B cell (primary cell): Measurements from ENCODE around the gene ZFP62. TPM values are rescaled to one million over a fixed set of nuclear protein-coding genes. Genes with fewer than 3 reads are reported as not detected.

Experiments
- ATAC-seq: fragments of 200-7000 bp; cut with Tn5 transposase; one replicate; pipeline ENCODE4 v1.10.0; 2021; ENCODE audit warnings: low read depth, mild to moderate bottlenecking, moderate number of reproducible peaks, moderate library complexity
- CTCF ChIA-PET: fragments of 350-600 bp; sonication (Branson Sonifier 250); formaldehyde crosslinking; loops from one replicate; lab custom pipeline; 2021; ENCODE audit warnings: antibody characterized with exemption, inconsistent platforms; lab: Charles Lee
- POLR2A ChIA-PET: fragments of 350-600 bp; sonication (Branson Sonifier 250); formaldehyde crosslinking; loops from one replicate; lab custom pipeline; 2021; ENCODE audit warnings: antibody characterized with exemption; lab: Charles Lee
- DNase-seq: peaks from one replicate; pipeline ENCODE4 v3.0.0; 2013
- H2AFZ ChIP-seq: 2 replicates; pipeline ENCODE4 v1.6.1; 2012; ENCODE audit warnings: mild to moderate bottlenecking, low read depth, low read length; ENCODE audit not compliant: insufficient read depth, poor library complexity, severe bottlenecking
- H3K27ac ChIP-seq, 2 donors: 1 replicate in 1 of 2; 2 replicates in 1 of 2; pipeline ENCODE4 v1.5.1; 2012 to 2013; ENCODE audit warnings: low read length in 2 of 2, mild to moderate bottlenecking in 2 of 2, moderate library complexity in 1 of 2
- H3K27me3 ChIP-seq, 4 experiments: fragments of 200-600 bp in 1 of 4; sonication (generic) in 1 of 4; replicated peaks in 1 of 4; 1 replicate in 2 of 4; 2 replicates in 2 of 4; pipeline versions ENCODE4 v1.6.1 to v1.7.0; 2013 to 2016; ENCODE audit warnings: low read length in 3 of 4, mild to moderate bottlenecking in 2 of 4, mixed read lengths in 1 of 4, moderate library complexity in 1 of 4; ENCODE audit not compliant: insufficient read depth in 4 of 4, control insufficient read depth in 3 of 4; ENCODE audit errors: control extremely low read depth in 1 of 4
- H3K36me3 ChIP-seq, 2 experiments: replicated peaks in 1 of 2; 1 replicate in 1 of 2; 2 replicates in 1 of 2; pipeline versions ENCODE4 v1.6.1 to v1.7.1; 2013; ENCODE audit warnings: low read length in 1 of 2; ENCODE audit not compliant: insufficient read depth in 2 of 2, control insufficient read depth in 1 of 2; ENCODE audit errors: control extremely low read depth in 1 of 2, extremely low read depth in 1 of 2
- H3K4me1 ChIP-seq, 2 donors: fragments of 200-600 bp in 1 of 2; sonication (generic) in 1 of 2; 1 replicate in 1 of 2; 2 replicates in 1 of 2; pipeline versions ENCODE4 v1.5.1 to v1.6.1; 2013 to 2017; ENCODE audit warnings: low read length in 2 of 2; ENCODE audit not compliant: control insufficient read depth in 2 of 2, insufficient read depth in 2 of 2
- H3K4me2 ChIP-seq: replicated peaks from 2 replicates; pipeline ENCODE3; 2012; ENCODE audit warnings: mild to moderate bottlenecking, low read depth, low read length; ENCODE audit not compliant: poor library complexity, severe bottlenecking
- H3K4me3 ChIP-seq, 5 experiments: fragments of 200-600 bp in 1 of 5; sonication (generic) in 1 of 5; 1 replicate in 3 of 5; 2 replicates in 2 of 5; pipeline versions ENCODE4 v1.5.1 to v1.7.0; 2011 to 2016; ENCODE audit warnings: low read length in 4 of 5, mild to moderate bottlenecking in 4 of 5, low read depth in 2 of 5, control low read depth in 1 of 5, moderate library complexity in 1 of 5; ENCODE audit not compliant: insufficient read depth in 1 of 5; ENCODE audit errors: control extremely low read depth in 1 of 5, extremely low read depth in 1 of 5
- H3K79me2 ChIP-seq: fragments of 200-600 bp; sonication (generic); one replicate; pipeline ENCODE4 v1.6.0; 2016; ENCODE audit warnings: low read length; ENCODE audit not compliant: control insufficient read depth, insufficient read depth
- H3K9ac ChIP-seq: fragments of 200-600 bp; sonication (generic); 2 replicates; pipeline ENCODE4 v1.6.1; 2017; ENCODE audit warnings: mild to moderate bottlenecking, low read length, moderate library complexity
- H3K9me3 ChIP-seq, 3 donors: one replicate each; pipeline versions ENCODE4 v1.6.1 to v1.7.1; 2013; ENCODE audit warnings: low read length in 2 of 3; ENCODE audit not compliant: control insufficient read depth in 2 of 3, insufficient read depth in 1 of 3; ENCODE audit errors: control extremely low read depth in 1 of 3
- H4K20me1 ChIP-seq: 2 replicates; pipeline ENCODE4 v1.6.0; 2012; ENCODE audit warnings: mild to moderate bottlenecking, low read length; ENCODE audit not compliant: insufficient read depth, control insufficient read depth, poor library complexity, severe bottlenecking
- H3K27ac Mint-ChIP-seq: one replicate; pipeline ENCODE4 v1.8.0; 2021; ENCODE audit warnings: mixed read lengths
- H3K27me3 Mint-ChIP-seq: one replicate; pipeline ENCODE4 v1.8.0; 2021; ENCODE audit warnings: mixed read lengths
- H3K4me1 Mint-ChIP-seq: one replicate; pipeline ENCODE4 v1.8.0; 2021; ENCODE audit warnings: mixed read lengths
- H3K4me3 Mint-ChIP-seq: one replicate; pipeline ENCODE4 v1.8.0; 2021; ENCODE audit warnings: mixed read lengths
- H3K9me3 Mint-ChIP-seq: one replicate; pipeline ENCODE4 v1.8.0; 2022; ENCODE audit warnings: mixed read lengths; ENCODE audit not compliant: insufficient read depth
- EZH2 ChIP-seq: IDR thresholded peaks from 2 replicates; pipeline ENCODE4 v1.6.1; 2012; ENCODE audit warnings: borderline replicate concordance, low read depth, mild to moderate bottlenecking, moderate library complexity, low read length; ENCODE audit not compliant: insufficient read depth, poor library complexity, severe bottlenecking
- WGBS: methylation state at CpG from one replicate; pipeline ENCODE4 v1.1.5; 2013; ENCODE audit warnings: missing lambda C conversion rate; ENCODE audit not compliant: insufficient coverage; 5-methylcytosine and 5-hydroxymethylcytosine counted together
- intact Hi-C: fragments of 100-400 bp; cut with micrococcal nuclease; formaldehyde crosslinking; loops from one replicate; pipeline ENCODE4 v1.10.0; 2022
- polyA plus RNA-seq: library from polyadenylated mRNA; depleted of rRNA; stranded (reverse); fragments of >200 nt; gene quantifications from 2 replicates; pipeline ENCODE4 v1.2.3, GENCODE V29; 2012
- total RNA-seq, 2 donors: library from RNA; stranded (reverse); fragments of 120-200 nt in 1 of 2; gene quantifications; 1 replicate in 1 of 2; 2 replicates in 1 of 2; pipeline versions ENCODE4 v1.2.3 to v1.2.4, GENCODE V29; 2013 to 2022

The ZFP62 gene
- total and polyA plus RNA-seq, 2 donors (not counting 1 experiment from before 2014, with no cell fraction given) = 19.1 to 61.8 TPM

- Mint-ChIP-seq H3K9me3 (no peaks in the 10 kb centered on the region), H3K4me3 (no peak overlapping the region), H3K27me3 (no peaks in the 10 kb centered on the region), H3K27ac (peak overlapping the region; percentile 17), H3K4me1 (peaks cover 23% of the 10 kb centered on the region)
- ChIA-PET CTCF (interaction anchor here (0.9 to 1.9 kb wide), 4 partner anchors 13 to 34 kb away, joined by 3 to 4 read pairs (median 4); no protein-coding TSS in a partner anchor), POLR2A (interaction anchor here (1.2 kb wide), 1 partner anchor 36 kb away, joined by 3 read pairs; no protein-coding TSS in a partner anchor)
- no peaks in the 10 kb centered on the region for H3K27me3 ChIP-seq
- no peak overlapping the region for H3K27ac ChIP-seq
- H3K9me3 ChIP-seq = peaks cover 0 to 3% (median 1%) of the 10 kb centered on the region in 3 donors
- H3K9ac ChIP-seq = no peak overlapping the region
- no peak overlapping the region for H2AFZ ChIP-seq
- H4K20me1 ChIP-seq = peaks cover 8% of the 10 kb centered on the region
- peaks cover 1 to 42% of the 10 kb centered on the region in 2 experiments for H3K36me3 ChIP-seq
- no peak for TF ChIP-seq EZH2
- H3K4me1 ChIP-seq = peaks cover 14 to 26% of the 10 kb centered on the region in 2 donors
- intact Hi-C loops = no loop called here
- no peak overlapping the region for H3K4me3 ChIP-seq
- peaks cover 53% of the 10 kb centered on the region for H3K79me2 ChIP-seq
- no peak overlapping the region for H3K4me2 ChIP-seq
- DNase-seq (no peak), ATAC-seq (no peak)
- 100% methylated on average over 1 of the region's 4 CpGs for WGBS
Observed at GRCh38 chr5:180837478-180837877, 23.6 kb downstream of the ZFP62 start.

DNA sequence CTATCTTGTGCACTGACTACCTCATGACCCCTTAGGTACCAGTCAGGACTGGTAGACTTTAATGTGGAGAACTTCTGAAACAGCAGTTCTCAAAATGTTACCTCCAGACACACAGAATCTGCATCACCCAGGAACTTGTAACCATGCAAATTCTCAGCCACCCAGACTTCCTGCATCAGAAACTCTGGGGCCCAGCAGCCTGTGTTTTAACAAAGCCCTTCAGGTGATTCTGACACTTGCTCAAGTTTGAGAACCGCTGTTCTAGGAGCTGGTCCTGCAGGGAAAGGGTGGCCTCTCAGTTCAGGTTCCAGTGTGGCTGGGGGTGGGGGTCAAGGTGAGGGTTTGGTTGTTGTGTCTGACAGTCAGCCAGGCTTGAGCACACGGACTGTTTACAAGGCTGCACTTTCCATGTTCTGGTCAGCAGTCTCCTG is 28.4 kb downstream of the ZFP62 start:
- peak overlapping the region; percentile 80 for H3K4me2 ChIP-seq
- peak overlapping the region; percentile 69 to 96 for H3K27ac ChIP-seq
- peaks cover 35 to 52% of the 10 kb centered on the region in 2 donors for H3K4me1 ChIP-seq
- H3K9me3 ChIP-seq = peaks cover 0 to 6% (median 0%) of the 10 kb centered on the region in 3 donors
- H3K36me3 ChIP-seq = peaks cover 1 to 43% of the 10 kb centered on the region in 2 experiments
- no peaks in the 10 kb centered on the region for H3K27me3 Mint-ChIP-seq
- peak; percentile 76 for DNase-seq
- peaks cover 14% of the 10 kb centered on the region for H4K20me1 ChIP-seq
- CTCF ChIA-PET = interaction anchor here (1.0 to 4.7 kb wide), 7 partner anchors 16 to 141 kb away, joined by 3 to 47 read pairs (median 5); partner anchors contain the start of gene ZFP62
- H3K27me3 ChIP-seq = no peaks in the 10 kb centered on the region
- peak overlapping the region; percentile 98 for H3K4me3 Mint-ChIP-seq
- intact Hi-C loops = loop anchor here (1.0 to 5.0 kb wide), 2 partner anchors 28 to 40 kb away; no protein-coding TSS in a partner anchor
- 33% methylated on average over 1 of the region's 2 CpGs for WGBS
- no peak for TF ChIP-seq EZH2
- ATAC-seq = peak; percentile 46
- H3K9me3 Mint-ChIP-seq = no peaks in the 10 kb centered on the region
- peaks cover 49% of the 10 kb centered on the region for H3K4me1 Mint-ChIP-seq
- peak overlapping the region; percentile 62 for H2AFZ ChIP-seq
- H3K4me3 ChIP-seq = peak overlapping the region in 4 of 5 experiments; percentile 73 to 93 (median 84)
- POLR2A ChIA-PET = interaction anchor here (1.6 to 5.5 kb wide), 5 partner anchors 23 to 391 kb away, joined by 4 to 79 read pairs (median 33); partner anchors contain the start of genes MGAT1 and ZFP62
- H3K9ac ChIP-seq = peak overlapping the region; percentile 98
- peaks cover 76% of the 10 kb centered on the region for H3K79me2 ChIP-seq
- H3K27ac Mint-ChIP-seq = peak overlapping the region; percentile 98
